ENCODE results near the gene SLC41A1.

Gene SLC41A1

GRCh38 chr1:205786601-205787000, 26.4 kb downstream of the SLC41A1 start:
- no peak for DNase-seq

DNA sequence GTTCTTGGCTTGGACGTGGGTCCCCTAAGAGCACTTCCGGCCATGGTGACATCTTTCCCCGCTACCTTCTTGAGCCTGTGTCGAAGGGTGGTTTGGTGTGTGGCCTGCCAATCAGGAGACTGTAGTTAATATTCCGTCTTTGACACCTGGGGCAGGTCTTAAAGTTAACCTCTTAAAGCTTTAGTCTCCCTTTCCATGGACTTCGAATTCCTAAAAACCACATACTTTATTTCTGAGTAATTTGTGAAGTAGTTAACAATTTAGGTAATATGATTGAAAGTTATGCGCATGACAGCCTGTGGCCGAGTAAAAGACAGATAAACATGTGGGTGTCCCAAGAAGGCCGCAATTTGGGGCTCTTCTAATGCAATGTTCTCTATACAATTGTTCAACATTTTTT, 27.6 kb downstream of the SLC41A1 start:
- DNase-seq = no peak

DNA sequence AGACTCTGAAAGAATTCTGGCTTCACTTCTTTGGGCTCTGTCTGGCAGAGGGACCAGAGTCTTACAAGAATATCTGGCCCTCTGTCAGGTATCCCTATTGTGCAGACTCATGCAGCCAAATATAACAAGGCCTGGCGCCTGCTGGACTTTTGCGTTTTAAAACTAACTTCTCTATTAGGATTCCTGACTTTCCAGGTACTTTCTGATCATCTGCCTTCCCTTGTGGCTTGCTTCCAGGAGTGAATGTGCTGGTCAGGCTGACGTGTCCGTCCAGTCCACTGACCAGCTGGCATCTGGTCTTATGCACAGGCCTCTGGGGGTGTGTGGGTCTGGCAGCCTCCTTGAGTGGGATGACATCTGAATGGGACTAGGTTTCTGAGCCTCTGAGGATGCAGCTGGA, 29.1 kb downstream of the SLC41A1 start:
- no peak for DNase-seq

GRCh38 chr1:205783433-205783795, 29.6 kb downstream of the SLC41A1 start:
- no peak for DNase-seq

- DNase-seq = peak; percentile 28
Measured at GRCh38 chr1:205782627-205783432, 30.2 kb downstream of the SLC41A1 start.

GRCh38 chr1:205780335-205780734, 32.7 kb downstream of the SLC41A1 start:
- DNase-seq = no peak

GRCh38 chr1:205777994-205778393, 35.0 kb downstream of the SLC41A1 start:
- no peak for DNase-seq

DNA sequence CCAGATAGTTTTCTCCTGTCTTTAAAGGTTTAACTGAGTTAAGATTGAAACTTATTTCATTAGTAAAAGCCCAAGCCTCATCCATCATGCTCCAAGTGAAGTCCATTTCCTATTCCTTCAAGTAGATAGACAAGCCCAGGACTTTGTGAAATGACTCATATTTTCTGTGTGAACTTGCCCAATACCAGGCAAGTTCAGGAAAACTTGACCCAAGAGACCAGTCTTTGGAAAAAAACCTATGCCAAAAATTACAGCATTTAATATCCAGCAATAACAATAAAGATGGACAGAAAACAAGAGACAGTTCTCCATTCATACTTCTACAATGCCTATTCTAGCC, 37.3 kb downstream of the SLC41A1 start:
- DNase-seq = no peak

- peak; percentile 88 for DNase-seq
Measured at GRCh38 chr1:205775015-205775716, 37.8 kb downstream of the SLC41A1 start, which contains the start of gene RAB29. Gene RAB29 (minus strand): TSS chr1:205775482. CDS start chr1:205774956, 526 bp downstream.

GRCh38 chr1:205774198-205775014, 38.6 kb downstream of the SLC41A1 start:
- peak; percentile 51 for DNase-seq

- DNase-seq = no peak
Measured at GRCh38 chr1:205772607-205773032, 40.4 kb downstream of the SLC41A1 start.

DNA sequence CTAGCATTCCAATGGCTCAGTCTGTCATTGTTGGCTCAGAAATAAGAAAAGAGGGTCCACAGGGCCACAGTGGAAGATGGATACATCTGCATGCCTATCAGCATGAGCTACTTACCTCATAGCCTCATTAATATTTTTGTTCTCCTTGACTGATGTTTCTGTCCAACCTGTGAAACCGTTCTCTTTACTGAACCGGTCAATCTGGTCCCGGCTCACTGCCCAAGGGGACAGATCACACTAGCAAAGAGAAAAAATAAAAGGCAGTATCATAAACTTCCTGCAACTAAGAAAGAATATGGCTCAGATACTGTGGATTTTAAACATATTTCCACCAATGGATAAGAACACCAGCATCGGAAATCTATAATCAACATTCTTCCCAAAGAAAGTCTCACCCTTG, 42.4 kb downstream of the SLC41A1 start:
- no peak for DNase-seq

DNA sequence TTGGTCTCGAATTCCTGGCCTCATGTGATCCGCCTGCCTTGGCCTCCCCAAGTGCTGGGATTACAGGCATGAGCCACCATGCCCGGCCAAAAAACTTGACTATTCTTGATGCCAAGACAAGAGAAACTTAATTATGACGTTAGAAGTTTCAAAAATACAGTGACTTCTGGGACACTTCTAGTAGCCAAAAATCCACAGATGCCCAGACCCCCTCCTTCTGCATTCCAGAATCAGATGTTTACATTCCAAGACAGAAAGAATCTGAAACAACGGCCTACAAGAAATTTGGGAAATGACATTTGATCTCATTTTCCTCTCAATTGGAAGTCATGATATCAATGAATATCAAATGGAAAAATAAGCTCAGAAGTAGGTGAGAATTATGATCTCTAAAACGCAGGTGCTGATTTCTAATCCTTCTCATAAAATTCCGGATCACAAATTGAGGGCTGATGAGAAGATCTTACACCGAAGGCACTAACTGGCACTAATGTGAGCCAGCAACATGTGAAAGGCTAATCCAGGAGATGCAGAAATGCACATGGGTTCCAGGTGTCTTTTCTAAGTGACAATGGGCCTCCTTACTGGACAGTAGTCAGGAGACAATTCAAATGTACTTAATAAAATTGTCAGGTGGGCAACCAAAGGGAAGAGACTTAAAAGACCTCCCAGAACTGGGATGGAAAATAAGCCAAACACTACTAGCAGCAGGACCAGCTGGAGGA, 43.2 kb downstream of the SLC41A1 start:
- DNase-seq = no peak

DNA sequence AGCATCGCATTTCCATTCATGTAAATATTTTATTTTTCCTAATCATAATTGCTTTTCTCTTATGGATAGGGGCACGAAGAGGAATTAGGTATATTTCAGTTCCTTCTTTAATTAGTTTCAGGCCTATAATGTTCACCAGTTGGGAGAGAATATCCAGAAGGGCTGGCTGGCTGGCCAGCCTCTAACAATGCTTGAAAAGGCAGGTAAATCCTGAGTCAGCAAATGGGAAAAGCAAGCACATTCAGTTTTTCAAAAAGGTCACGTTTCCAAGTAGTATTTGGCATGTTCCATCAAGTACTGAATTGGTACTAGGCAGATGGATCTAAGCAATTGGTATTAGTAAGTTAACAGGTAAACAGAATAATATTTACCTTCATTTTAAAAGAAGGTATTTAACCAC, 45.8 kb downstream of the SLC41A1 start:
- no peak for DNase-seq

DNA sequence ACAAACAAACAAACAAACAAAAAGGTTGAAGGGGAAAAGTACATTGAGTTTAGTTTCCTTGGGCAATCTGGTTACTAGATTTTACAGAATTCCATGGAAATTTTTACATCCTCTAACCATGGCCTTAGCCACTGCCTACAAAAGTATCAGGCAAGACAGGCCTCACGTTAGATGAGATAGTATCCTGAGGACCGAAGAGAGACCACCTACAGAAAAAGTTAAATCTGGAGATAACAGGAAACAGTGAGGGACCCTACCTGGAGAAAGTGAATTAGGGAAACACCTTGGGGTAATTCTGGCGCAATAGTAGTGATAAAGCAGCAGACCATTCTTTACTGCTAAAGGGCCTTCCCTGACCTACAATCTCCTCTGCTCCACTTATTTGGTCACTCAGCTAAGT, 46.4 kb downstream of the SLC41A1 start:
- DNase-seq = no peak

GRCh38 chr1:205766038-205766437, 47.0 kb downstream of the SLC41A1 start:
- DNase-seq = no peak

DNA sequence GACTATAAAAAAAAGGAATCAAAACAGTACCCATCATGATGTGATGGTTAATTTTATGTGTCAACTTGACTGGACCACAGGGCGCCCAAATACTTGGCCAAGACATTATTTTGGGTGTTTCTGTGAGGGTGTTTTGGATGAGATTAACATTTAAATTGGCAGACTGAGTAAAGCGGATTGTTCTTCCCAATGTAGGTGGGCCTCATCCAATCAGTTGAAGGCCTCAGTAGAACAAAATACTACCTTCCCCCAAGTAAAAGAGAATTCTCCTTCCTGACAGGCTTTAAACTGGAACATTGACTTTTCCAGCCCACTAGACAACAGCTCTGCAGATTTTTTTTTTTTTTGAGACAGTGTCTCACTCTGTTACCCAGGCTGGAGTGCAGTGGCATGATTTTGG, 48.4 kb downstream of the SLC41A1 start:
- DNase-seq = no peak

- DNase-seq = no peak
Measured at GRCh38 chr1:205763980-205764379, 49.0 kb downstream of the SLC41A1 start.

- DNase-seq = no peak
Measured at GRCh38 chr1:205760606-205761005, 52.4 kb downstream of the SLC41A1 start.

- DNase-seq = no peak
Measured at GRCh38 chr1:205756552-205756951, 56.4 kb downstream of the SLC41A1 start.

- DNase-seq = no peak
Measured at GRCh38 chr1:205754857-205755256, 58.1 kb downstream of the SLC41A1 start.

- DNase-seq = no peak
Measured at GRCh38 chr1:205751036-205751651, 61.9 kb downstream of the SLC41A1 start.

Measured in central memory CD4-positive, alpha-beta T cell (primary cell).